8988T (cell line): ENCODE data around the gene PDZRN4.
"Not testable (repeated sequence)": the region's sequence is repeated elsewhere in the genome, so short reads cannot be mapped to it uniquely, and the experiment has no call there.

ENCODE experiments used
- DNase-seq: peaks from one replicate; pipeline ENCODE4 v3.0.0; 2011

The PDZRN4 gene

DNA sequence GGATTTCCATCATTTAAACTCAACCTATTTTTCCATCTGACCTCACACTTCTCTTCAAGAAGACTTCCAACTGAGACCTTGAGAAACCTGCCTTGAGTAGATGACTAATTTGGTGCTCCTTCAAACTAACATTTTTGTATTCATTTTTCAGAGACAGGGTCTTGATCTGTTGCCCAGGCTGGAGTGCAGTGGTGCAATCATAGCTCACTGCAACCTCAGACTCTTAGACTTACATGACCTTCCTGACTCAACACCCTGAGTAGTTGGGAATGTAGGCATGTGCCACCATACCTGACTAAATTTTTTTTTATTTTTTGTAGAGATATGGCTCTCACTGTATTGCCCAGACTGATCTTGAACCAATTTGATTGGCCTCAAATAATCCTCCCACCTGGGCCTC is 389.9 kb downstream of the PDZRN4 start:
- DNase-seq, result no peak

- no peak for DNase-seq
Observed at GRCh38 chr12:41585784-41586183, 397.7 kb downstream of the PDZRN4 start.

GRCh38 chr12:41587574-41587973 is 399.5 kb downstream of the PDZRN4 start:
- no peak for DNase-seq

GRCh38 chr12:41589878-41590277 is 401.8 kb downstream of the PDZRN4 start:
- no peak for DNase-seq

DNA sequence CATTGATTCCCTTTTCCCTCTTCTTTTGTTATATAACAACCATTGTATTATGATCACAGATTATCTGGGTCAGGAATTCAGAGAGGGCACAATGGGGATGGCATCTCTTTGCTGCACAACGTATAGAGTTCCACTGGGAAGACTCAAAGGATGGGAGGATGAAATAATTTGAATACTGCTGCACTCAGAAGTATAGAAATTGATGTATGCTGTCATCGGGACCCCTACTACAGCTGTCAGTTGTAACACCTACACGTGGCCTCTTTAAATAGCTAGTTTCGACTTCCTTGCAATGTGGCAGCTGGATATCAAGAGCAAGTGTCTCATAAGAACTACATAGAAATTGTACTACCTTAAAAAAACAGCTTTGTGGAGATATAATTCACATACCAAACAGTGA is 408.1 kb downstream of the PDZRN4 start:
- no peak for DNase-seq

DNA sequence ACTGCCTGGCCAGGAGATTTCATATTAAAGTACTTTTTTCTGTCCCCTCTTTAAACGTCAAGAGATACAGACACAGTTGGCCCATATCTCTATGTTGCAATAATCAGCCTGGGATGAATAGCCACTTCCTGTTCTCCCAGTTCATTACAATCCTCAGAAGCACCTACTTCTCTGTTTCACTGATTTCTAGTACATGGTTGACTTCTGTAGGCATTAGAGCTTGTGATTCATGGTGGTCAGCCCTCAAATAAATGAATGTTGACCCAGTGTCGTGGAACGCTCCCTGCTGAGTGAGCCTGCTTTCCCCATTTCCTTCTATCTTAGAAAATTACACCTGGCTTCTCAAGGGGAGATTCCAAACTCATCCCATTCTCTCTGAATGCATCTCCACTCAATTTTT is 416.7 kb downstream of the PDZRN4 start:
- DNase-seq, result no peak

DNA sequence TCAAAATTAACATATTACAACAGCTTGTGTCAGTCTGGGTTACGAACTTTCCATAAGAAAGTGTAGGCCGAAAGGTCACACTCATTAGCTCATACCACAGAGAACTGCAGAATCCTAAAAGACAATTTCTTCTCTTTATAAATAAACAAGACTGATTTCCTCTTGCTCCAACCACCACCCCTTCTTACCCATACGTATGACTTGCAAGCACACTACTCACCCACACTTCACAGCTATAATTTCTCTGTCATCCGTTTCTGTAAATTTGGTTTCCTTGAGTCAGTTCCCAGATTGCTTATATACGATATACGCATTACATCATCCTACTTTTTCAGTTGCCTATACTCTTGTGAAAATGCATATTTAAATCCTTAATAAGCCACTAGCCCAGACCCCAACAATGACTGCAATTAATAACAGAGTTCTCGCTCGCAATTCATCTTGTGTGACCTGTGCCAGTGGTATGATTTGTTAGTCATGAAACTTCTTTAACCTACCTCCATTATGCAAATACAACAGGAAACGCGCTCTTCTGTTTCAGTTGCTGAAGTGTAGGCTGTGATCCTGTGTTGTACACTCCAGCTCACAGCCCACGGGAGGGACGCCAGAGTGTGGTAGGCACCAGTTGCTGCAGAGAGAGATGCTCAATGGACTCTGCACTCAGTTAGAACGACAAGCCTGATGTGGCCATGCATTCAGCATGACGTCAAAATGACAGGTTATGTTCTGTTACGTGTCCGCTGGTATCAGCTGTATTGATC is 417.6 kb downstream of the PDZRN4 start:
- no peak for DNase-seq

GRCh38 chr12:41606468-41607445 is 418.6 kb downstream of the PDZRN4 start:
- no peak for DNase-seq

GRCh38 chr12:41612892-41613557 is 424.9 kb downstream of the PDZRN4 start:
- DNase-seq, result no peak

GRCh38 chr12:41615174-41615573 is 427.1 kb downstream of the PDZRN4 start:
- not testable (repeated sequence) for DNase-seq

- DNase-seq, result no peak
Observed at GRCh38 chr12:41619705-41620104, 431.6 kb downstream of the PDZRN4 start.

GRCh38 chr12:41621291-41621690 is 433.2 kb downstream of the PDZRN4 start:
- no peak for DNase-seq
